ENCODE results near the gene TBC1D16. TPM values are rescaled to one million over a fixed set of nuclear protein-coding genes. Genes with fewer than 3 reads are reported as not detected.

Gene TBC1D16
- total and polyA plus RNA-seq, 7 donors = 1.7 to 11.4 (median 6.5) TPM

DNA sequence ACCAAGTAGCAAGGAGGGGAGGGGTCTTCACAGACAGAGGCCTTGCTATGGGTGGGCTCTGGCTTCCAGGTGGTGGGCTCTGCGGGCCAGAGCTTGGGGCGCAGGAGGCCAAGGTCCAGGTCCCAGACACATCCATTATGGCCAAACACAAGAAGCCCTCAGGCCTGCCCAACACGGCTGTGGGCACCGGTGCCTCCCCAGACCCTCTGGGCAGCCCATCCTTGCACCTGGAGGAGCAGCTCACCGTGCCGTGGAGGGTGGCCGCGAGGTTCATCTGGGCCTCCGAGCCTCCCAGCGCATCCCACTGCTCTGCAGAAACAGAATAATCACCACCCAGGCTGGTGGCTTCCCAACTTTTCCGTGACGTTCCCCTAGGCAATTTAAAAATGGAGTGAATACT lies 55.9 kb downstream of the TBC1D16 start:
- H3K27ac ChIP-seq = no peak overlapping the region
- intact Hi-C loops (cut with DNase I) = no loop called here
- H3K9me3 ChIP-seq = no peaks in the 10 kb centered on the region
- no peaks in the 10 kb centered on the region for H3K4me1 ChIP-seq
- peaks cover 0 to 23% (median 8%) of the 10 kb centered on the region in 3 donors for H3K27me3 ChIP-seq (ENCODE audit: insufficient read depth in 3 of 3, low read length in 2 of 3)
- DNase-seq = no peak
- H3K4me3 ChIP-seq = no peak overlapping the region
- no peak for ATAC-seq
- 89 to 92% (median 92%) methylated on average over 12 of the region's 12 CpGs for WGBS, 3 donors
- TF ChIP-seq, protein P1, sequence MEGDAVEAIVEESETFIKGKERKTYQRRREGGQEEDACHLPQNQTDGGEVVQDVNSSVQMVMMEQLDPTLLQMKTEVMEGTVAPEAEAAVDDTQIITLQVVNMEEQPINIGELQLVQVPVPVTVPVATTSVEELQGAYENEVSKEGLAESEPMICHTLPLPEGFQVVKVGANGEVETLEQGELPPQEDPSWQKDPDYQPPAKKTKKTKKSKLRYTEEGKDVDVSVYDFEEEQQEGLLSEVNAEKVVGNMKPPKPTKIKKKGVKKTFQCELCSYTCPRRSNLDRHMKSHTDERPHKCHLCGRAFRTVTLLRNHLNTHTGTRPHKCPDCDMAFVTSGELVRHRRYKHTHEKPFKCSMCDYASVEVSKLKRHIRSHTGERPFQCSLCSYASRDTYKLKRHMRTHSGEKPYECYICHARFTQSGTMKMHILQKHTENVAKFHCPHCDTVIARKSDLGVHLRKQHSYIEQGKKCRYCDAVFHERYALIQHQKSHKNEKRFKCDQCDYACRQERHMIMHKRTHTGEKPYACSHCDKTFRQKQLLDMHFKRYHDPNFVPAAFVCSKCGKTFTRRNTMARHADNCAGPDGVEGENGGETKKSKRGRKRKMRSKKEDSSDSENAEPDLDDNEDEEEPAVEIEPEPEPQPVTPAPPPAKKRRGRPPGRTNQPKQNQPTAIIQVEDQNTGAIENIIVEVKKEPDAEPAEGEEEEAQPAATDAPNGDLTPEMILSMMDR (IDR thresholded peaks at IDR 0.05) = no peak
- no peaks in the 10 kb centered on the region for H3K36me3 ChIP-seq (ENCODE audit: insufficient read depth in 1 of 2, low read depth in 1 of 2)

- 89 to 91% (median 90%) methylated on average over 30 of the region's 30 CpGs for WGBS, 3 donors
- Histone ChIP-seq H3K4me3 (no peak overlapping the region), H3K27me3 (ENCODE audit: insufficient read depth in 3 of 3, low read length in 2 of 3) (peaks cover 0 to 27% (median 8%) of the 10 kb centered on the region in 3 donors), H3K36me3 (ENCODE audit: insufficient read depth in 1 of 2, low read depth in 1 of 2) (no peaks in the 10 kb centered on the region), H3K27ac (no peak overlapping the region), H3K9me3 (no peaks in the 10 kb centered on the region), H3K4me1 (no peaks in the 10 kb centered on the region)
- intact Hi-C loops (cut with DNase I) = no loop called here
- DNase-seq = no peak
- TF ChIP-seq, protein P1 (IDR thresholded peaks at IDR 0.05) = no peak
- no peak for ATAC-seq
Measured at GRCh38 chr17:79979221-79979741, 56.4 kb downstream of the TBC1D16 start.

DNA sequence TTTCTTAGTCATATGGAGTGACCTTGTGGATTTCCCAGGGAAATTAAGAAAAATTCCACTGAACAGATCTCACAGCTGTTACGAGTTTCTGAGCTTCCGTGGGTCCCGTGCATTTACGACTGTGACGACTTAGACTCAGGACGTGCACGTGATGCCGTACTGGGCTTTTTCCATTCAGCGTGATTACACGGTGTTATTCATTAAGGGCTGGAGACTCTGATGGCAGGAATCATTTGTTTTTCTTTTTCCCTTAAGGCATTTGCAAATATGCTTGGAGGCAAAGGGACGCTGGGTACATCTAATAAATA lies 57.2 kb downstream of the TBC1D16 start:
- Histone ChIP-seq H3K36me3 (ENCODE audit: insufficient read depth in 1 of 2, low read depth in 1 of 2) (no peaks in the 10 kb centered on the region), H3K27me3 (ENCODE audit: insufficient read depth in 3 of 3, low read length in 2 of 3) (peaks cover 0 to 27% (median 8%) of the 10 kb centered on the region in 3 donors), H3K4me3 (no peak overlapping the region), H3K27ac (no peak overlapping the region), H3K9me3 (no peaks in the 10 kb centered on the region), H3K4me1 (no peaks in the 10 kb centered on the region)
- 78 to 91% (median 79%) methylated on average over 11 of the region's 11 CpGs for WGBS, 3 donors
- TF ChIP-seq, protein P1 (IDR thresholded peaks at IDR 0.05) = no peak
- intact Hi-C loops (cut with DNase I) = no loop called here
- no peak for DNase-seq
- no peak for ATAC-seq

DNA sequence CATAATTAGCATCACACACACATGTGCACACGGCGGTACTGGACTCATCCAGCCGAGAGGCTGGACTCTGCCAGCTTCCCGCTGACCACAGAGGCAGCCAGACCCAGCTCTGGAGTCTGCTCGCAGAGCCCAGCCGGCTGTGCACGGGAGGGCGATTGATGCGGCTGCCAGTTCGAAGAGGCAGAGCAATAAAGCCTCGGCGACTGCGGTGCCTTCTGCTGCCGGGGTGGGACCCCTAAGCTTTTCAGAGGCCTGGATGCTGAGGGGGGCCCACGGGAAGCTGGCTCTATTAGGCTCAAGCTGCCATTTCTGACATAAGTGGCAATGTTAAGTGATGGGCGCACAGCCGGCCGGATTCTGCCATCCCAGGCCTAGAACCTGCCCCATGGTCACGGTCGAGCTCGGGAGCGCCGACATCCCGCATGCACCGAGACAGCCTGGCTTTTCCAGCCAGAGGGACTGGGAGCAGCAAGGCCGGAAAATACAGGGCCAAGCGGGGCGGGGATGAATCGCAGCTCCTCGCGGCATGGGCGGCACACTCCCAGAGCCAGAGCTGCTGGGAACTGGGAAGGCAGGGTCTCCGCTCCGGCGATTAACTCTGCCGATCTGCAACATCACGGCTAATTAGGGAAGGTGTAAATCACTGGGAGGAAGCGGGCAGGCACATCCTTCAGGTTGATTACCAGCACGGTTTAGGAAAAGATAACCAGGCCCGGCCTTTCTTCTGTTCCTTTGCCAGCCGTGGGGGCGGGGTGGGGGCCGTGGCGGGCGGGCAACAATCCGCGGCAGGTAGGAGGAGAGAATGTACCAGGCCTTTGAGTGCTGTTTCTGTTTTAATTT lies 57.7 kb downstream of the TBC1D16 start:
- Histone ChIP-seq H3K27ac (no peak overlapping the region), H3K4me3 (no peak overlapping the region), H3K27me3 (ENCODE audit: insufficient read depth in 3 of 3, low read length in 2 of 3) (peaks cover 0 to 22% (median 8%) of the 10 kb centered on the region in 3 donors), H3K36me3 (ENCODE audit: insufficient read depth in 1 of 2, low read depth in 1 of 2) (no peaks in the 10 kb centered on the region), H3K4me1 (no peaks in the 10 kb centered on the region), H3K9me3 (no peaks in the 10 kb centered on the region)
- TF ChIP-seq, protein P1 (IDR thresholded peaks at IDR 0.05) = no peak
- intact Hi-C loops (cut with DNase I) = no loop called here
- DNase-seq (no peak), ATAC-seq (no peak)
- 68 to 78% (median 68%) methylated on average over 47 of the region's 47 CpGs for WGBS, 3 donors
